Astrocyte (in vitro differentiated cells and primary cell): Measurements from ENCODE around the gene ARHGAP44.

ENCODE experiments used
- CTCF ChIP-seq: IDR thresholded peaks from 2 replicates; pipeline ENCODE4 v1.5.1; 2011; ENCODE audit warnings: low read depth, mild to moderate bottlenecking, inconsistent platforms, low read length, moderate library complexity; ENCODE audit not compliant: insufficient read depth
- EZH2 ChIP-seq: IDR thresholded peaks from 2 replicates; pipeline ENCODE4 v1.6.1; 2012; ENCODE audit warnings: mild to moderate bottlenecking, low read length, inconsistent platforms; ENCODE audit not compliant: insufficient read depth

- TF ChIP-seq CTCF = no peak
- TF ChIP-seq EZH2 = no peak
These were observed 194.9 kb downstream of the ARHGAP44 start for GRCh38 chr17:12983991-12984884.
